ENCODE measurements around the gene SLC15A3. TPM values are rescaled to one million over a fixed set of nuclear protein-coding genes. Genes with fewer than 3 reads are reported as not detected.
"Not testable (repeated sequence)": the region's sequence is repeated elsewhere in the genome, so short reads cannot be mapped to it uniquely, and the experiment has no call there.

Gene SLC15A3
- total RNA-seq, 8 experiments from 2014 or later = 0.73 to 24.5 (median 5.8) TPM

GRCh38 chr11:60985991-60986915 lies 34.3 kb upstream of the SLC15A3 start:
- no peak overlapping the region for H3K27ac ChIP-seq
- in situ Hi-C loops (cut with MboI; ENCODE audit: low pct_unique_long_range_greater_than_20kb in 2 of 9, low sequenced_read_pairs in 9 of 9, unreplicated experiment in 9 of 9) = no loop called here
- H3K4me1 ChIP-seq (replicated peaks in 1 of 2) = no peaks in the 10 kb centered on the region
- no peak overlapping the region for H3K4me3 ChIP-seq
- WGBS, 10 experiments = 40 to 100% (median 78%) methylated on average over 1 to 16 of the region's 17 CpGs; no CpG with 5 or more reads in 1 of the 10 experiments
- peak in 2 of 8 experiments; percentile 32 to 58 for ATAC-seq (replicated peaks in 6 of 8)

DNA sequence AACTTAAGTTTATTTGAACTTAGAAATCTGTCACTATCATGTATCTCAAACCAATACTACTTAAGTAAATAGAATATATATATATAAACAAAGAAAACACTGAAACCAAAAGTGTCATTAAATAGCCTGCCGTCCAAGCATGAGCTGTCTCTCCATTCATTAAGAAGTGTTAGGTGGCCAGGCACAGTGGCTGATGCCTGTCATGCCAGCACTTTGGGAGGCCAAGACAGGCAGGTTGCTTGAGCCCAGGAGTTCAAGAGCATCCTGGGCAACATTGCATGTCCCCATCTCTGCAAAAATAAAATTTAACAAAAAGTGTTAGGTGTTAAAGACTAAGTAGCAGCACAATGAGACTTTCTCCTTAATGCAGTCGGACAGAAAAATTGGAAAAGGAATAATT lies 33.5 kb upstream of the SLC15A3 start:
- ATAC-seq (replicated peaks in 6 of 8) = no peak
- Histone ChIP-seq H3K4me1 (replicated peaks in 1 of 2) (no peaks in the 10 kb centered on the region), H3K27ac (no peak overlapping the region), H3K4me3 (no peak overlapping the region)
- in situ Hi-C loops (cut with MboI; ENCODE audit: low pct_unique_long_range_greater_than_20kb in 2 of 9, low sequenced_read_pairs in 9 of 9, unreplicated experiment in 9 of 9) = no loop called here
- 50 to 100% (median 94%) methylated on average over 1 to 2 of the region's 2 CpGs; no CpG with 5 or more reads in 1 of the 10 experiments for WGBS, 10 experiments

DNA sequence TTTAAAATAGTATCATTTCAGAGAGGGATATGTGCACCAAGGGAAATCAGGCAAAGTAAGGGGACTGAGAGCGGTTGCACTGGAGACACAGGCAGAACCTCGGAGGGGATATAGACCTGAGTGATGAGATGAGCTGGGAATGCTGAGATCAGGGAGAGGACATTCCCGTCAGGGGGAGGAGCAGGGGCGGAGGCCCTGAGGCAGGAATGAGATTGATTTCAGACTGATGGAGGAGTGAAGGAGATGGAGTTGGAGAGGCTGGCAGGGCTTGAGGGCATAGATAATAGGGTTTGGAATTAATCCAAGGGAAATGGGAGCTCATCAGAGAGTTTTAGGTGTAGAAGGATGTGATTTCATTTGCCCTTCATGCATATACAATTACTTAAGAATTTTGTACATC lies 32.7 kb upstream of the SLC15A3 start:
- no peak overlapping the region for H3K27ac ChIP-seq
- H3K4me3 ChIP-seq = no peak overlapping the region
- H3K4me1 ChIP-seq (replicated peaks in 1 of 2) = no peaks in the 10 kb centered on the region
- 0 to 100% (median 60%) methylated on average over 1 to 4 of the region's 4 CpGs; no CpG with 5 or more reads in 1 of the 10 experiments for WGBS, 10 experiments
- peak in 4 of 8 experiments; percentile 42 to 61 (median 58) for ATAC-seq (replicated peaks in 6 of 8)
- in situ Hi-C loops (cut with MboI; ENCODE audit: low pct_unique_long_range_greater_than_20kb in 2 of 9, low sequenced_read_pairs in 9 of 9, unreplicated experiment in 9 of 9) = no loop called here

GRCh38 chr11:60984149-60984548 lies 32.2 kb upstream of the SLC15A3 start:
- ATAC-seq (replicated peaks in 6 of 8) = no peak
- WGBS, 10 experiments = 27 to 100% (median 67%) methylated on average over 1 to 6 of the region's 6 CpGs; no CpG with 5 or more reads in 4 of the 10 experiments
- in situ Hi-C loops (cut with MboI; ENCODE audit: low pct_unique_long_range_greater_than_20kb in 2 of 9, low sequenced_read_pairs in 9 of 9, unreplicated experiment in 9 of 9) = no loop called here
- Histone ChIP-seq H3K27ac (no peak overlapping the region), H3K4me1 (replicated peaks in 1 of 2) (no peaks in the 10 kb centered on the region), H3K4me3 (no peak overlapping the region)

GRCh38 chr11:60982184-60982583 lies 30.2 kb upstream of the SLC15A3 start:
- Histone ChIP-seq H3K4me1 (replicated peaks in 1 of 2) (no peaks in the 10 kb centered on the region), H3K4me3 (no peak overlapping the region), H3K27ac (no peak overlapping the region)
- no peak for ATAC-seq (replicated peaks in 6 of 8)
- in situ Hi-C loops (cut with MboI; ENCODE audit: low pct_unique_long_range_greater_than_20kb in 2 of 9, low sequenced_read_pairs in 9 of 9, unreplicated experiment in 9 of 9) = no loop called here
- 40 to 100% (median 80%) methylated on average over 1 to 4 of the region's 8 CpGs; no CpG with 5 or more reads in 7 of the 10 experiments for WGBS, 10 experiments

GRCh38 chr11:60981515-60981914 lies 29.5 kb upstream of the SLC15A3 start:
- H3K4me1 ChIP-seq (replicated peaks in 1 of 2) = no peaks in the 10 kb centered on the region
- in situ Hi-C loops (cut with MboI; ENCODE audit: low pct_unique_long_range_greater_than_20kb in 2 of 9, low sequenced_read_pairs in 9 of 9, unreplicated experiment in 9 of 9) = no loop called here
- H3K27ac ChIP-seq = no peak overlapping the region
- H3K4me3 ChIP-seq = no peak overlapping the region
- WGBS, 10 experiments = 86 to 94% (median 94%) methylated on average over 1 to 6 of the region's 12 CpGs; no CpG with 5 or more reads in 7 of the 10 experiments
- ATAC-seq (replicated peaks in 6 of 8) = no peak

- ATAC-seq (replicated peaks in 6 of 8) = no peak
- Histone ChIP-seq H3K4me1 (replicated peaks in 1 of 2) (no peaks in the 10 kb centered on the region), H3K27ac (no peak overlapping the region), H3K4me3 (no peak overlapping the region)
- WGBS, 10 experiments = 53 to 100% (median 93%) methylated on average over 2 to 9 of the region's 10 CpGs; no CpG with 5 or more reads in 2 of the 10 experiments
- in situ Hi-C loops (cut with MboI; ENCODE audit: low pct_unique_long_range_greater_than_20kb in 2 of 9, low sequenced_read_pairs in 9 of 9, unreplicated experiment in 9 of 9) = no loop called here
These were observed 26.8 kb upstream of the SLC15A3 start for GRCh38 chr11:60978546-60979380.

GRCh38 chr11:60977836-60978235 lies 25.9 kb upstream of the SLC15A3 start:
- Histone ChIP-seq H3K4me1 (replicated peaks in 1 of 2) (no peaks in the 10 kb centered on the region), H3K4me3 (no peak overlapping the region), H3K27ac (no peak overlapping the region)
- no peak for ATAC-seq (replicated peaks in 6 of 8)
- in situ Hi-C loops (cut with MboI; ENCODE audit: low pct_unique_long_range_greater_than_20kb in 2 of 9, low sequenced_read_pairs in 9 of 9, unreplicated experiment in 9 of 9) = no loop called here

DNA sequence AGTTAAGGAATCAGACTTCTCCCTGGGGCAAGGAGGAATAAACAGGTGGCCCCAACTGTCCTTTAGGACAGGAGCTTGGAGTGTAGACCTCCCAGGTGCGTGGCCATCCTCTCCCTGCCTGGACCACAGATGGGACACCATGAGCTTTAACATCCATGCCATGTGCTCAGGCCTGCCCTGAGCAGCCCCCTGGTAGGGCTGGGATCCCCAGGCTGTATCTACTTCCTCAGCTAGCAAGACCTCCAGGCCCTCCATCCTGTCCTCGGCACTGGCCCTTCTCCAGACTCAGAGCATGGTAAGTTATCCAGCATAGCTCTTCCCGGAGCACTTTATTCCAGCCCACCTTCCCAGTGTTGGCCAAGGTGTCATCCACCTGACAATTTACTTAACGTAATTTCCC lies 25.2 kb upstream of the SLC15A3 start:
- Histone ChIP-seq H3K27ac (no peak overlapping the region), H3K4me3 (no peak overlapping the region), H3K4me1 (replicated peaks in 1 of 2) (no peaks in the 10 kb centered on the region)
- WGBS, 10 experiments = 17 to 100% (median 83%) methylated on average over 1 to 3 of the region's 4 CpGs; no CpG with 5 or more reads in 1 of the 10 experiments
- ATAC-seq (replicated peaks in 6 of 8) = no peak
- in situ Hi-C loops (cut with MboI; ENCODE audit: low pct_unique_long_range_greater_than_20kb in 2 of 9, low sequenced_read_pairs in 9 of 9, unreplicated experiment in 9 of 9) = no loop called here

DNA sequence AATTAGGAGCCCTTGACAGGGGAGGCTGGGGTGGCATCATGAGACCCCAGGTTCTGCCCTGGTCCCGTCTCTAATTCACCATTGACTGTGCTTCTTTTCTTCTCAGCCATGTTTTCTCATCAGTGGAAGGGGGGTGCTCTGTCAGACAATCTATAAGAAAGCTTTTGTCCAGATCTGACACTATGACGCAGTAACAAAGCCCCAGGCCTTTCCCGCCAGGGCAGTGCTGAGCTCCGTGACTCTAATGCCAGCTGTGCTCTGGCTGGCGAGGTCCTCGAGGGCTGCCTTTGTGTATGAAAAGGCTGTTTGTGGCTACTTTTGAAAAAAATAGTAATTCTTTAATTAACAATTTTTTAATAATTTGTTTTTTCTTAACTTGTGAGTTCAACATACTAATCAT lies 22.8 kb upstream of the SLC15A3 start:
- H3K4me3 ChIP-seq = no peak overlapping the region
- peak in 5 of 8 experiments; percentile 56 to 70 (median 62) for ATAC-seq (replicated peaks in 6 of 8)
- WGBS, 10 experiments = 31 to 87% (median 53%) methylated on average over 1 to 5 of the region's 6 CpGs; no CpG with 5 or more reads in 3 of the 10 experiments
- H3K4me1 ChIP-seq (replicated peaks in 1 of 2) = no peaks in the 10 kb centered on the region
- no peak overlapping the region for H3K27ac ChIP-seq
- in situ Hi-C loops (cut with MboI; ENCODE audit: low pct_unique_long_range_greater_than_20kb in 2 of 9, low sequenced_read_pairs in 9 of 9, unreplicated experiment in 9 of 9) = no loop called here

DNA sequence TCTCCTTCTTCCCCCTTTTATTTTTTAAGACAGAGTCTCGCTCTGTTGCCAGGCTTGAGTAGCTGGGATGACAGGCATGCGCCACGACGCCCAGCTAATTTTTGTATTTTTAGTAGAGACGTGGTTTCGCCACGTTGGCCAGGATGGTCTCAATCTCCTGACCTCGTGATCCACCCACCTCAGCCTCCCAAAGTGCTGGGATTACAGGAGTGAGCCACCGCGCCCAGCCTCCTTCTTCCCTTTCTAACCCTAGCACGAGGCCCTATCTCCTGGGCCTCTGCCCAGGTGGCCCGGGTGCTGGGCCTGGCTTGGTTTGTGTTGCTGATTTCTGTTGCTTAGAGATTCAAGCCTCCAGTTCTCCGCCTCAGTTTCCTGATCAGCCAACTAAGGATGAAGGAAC lies 22.3 kb upstream of the SLC15A3 start:
- H3K4me1 ChIP-seq (replicated peaks in 1 of 2); H3K27ac ChIP-seq; H3K4me3 ChIP-seq; ATAC-seq (replicated peaks in 6 of 8); in situ Hi-C loops (cut with MboI; ENCODE audit: low pct_unique_long_range_greater_than_20kb in 2 of 9, low sequenced_read_pairs in 9 of 9, unreplicated experiment in 9 of 9): not testable (repeated sequence)
- 55 to 100% (median 95%) methylated on average over 1 to 7 of the region's 13 CpGs; no CpG with 5 or more reads in 4 of the 10 experiments for WGBS, 10 experiments

DNA sequence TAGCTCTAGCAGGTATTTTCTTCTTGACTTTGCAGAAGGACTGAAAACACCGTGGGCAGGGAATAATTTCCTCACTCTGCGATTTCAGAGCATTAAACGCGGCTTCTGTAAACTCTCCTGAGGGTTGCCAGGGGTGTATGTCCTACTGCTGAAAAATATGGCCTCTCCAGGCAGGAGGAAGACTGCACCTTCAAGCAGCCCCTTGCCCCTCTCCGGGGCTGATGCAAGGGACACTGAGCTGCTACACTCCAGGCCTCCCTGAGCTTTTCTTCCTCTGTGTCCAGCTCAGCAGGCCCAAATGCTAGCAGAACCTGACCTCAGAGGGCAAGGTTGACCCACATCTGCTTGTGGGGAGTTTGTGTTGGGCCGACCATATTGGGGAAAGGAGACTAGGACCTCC lies 21.7 kb upstream of the SLC15A3 start:
- in situ Hi-C loops (cut with MboI; ENCODE audit: low pct_unique_long_range_greater_than_20kb in 2 of 9, low sequenced_read_pairs in 9 of 9, unreplicated experiment in 9 of 9) = no loop called here

More for the DNA sequence above, 21.7 kb upstream of the SLC15A3 start:
- no peak overlapping the region for H3K4me3 ChIP-seq
- no peaks in the 10 kb centered on the region for H3K4me1 ChIP-seq (replicated peaks in 1 of 2)
- ATAC-seq (replicated peaks in 6 of 8) = peak in 1 of 8 experiments; percentile 29
- H3K27ac ChIP-seq = no peak overlapping the region
- 22 to 96% (median 81%) methylated on average over 1 to 4 of the region's 6 CpGs; no CpG with 5 or more reads in 2 of the 10 experiments for WGBS, 10 experiments
